GM19438 (cell line): Measurements from ENCODE around the gene WTAP.

ENCODE experiments used
- ATAC-seq: cut with Tn5 transposase; IDR thresholded peaks from one replicate; pipeline ENCODE4 v1.9.1; 2021; ENCODE audit warnings: low read depth; ENCODE audit not compliant: unreplicated experiment

The WTAP gene

GRCh38 chr6:159758031-159759001, 31.0 kb downstream of the WTAP start:
- no peak for ATAC-seq

GRCh38 chr6:159759645-159760044, 32.3 kb downstream of the WTAP start:
- ATAC-seq, result no peak

GRCh38 chr6:159760602-159761057, 33.3 kb downstream of the WTAP start:
- no peak for ATAC-seq

- ATAC-seq, result peak; percentile 8
Observed at GRCh38 chr6:159761129-159761872, 34.0 kb downstream of the WTAP start.

- peak; percentile 98 for ATAC-seq
Observed at GRCh38 chr6:159761873-159762680, 34.8 kb downstream of the WTAP start, which contains the start of gene ACAT2. Gene ACAT2 (plus strand): TSS chr6:159762045. CDS start chr6:159762088, 43 bp downstream.

GRCh38 chr6:159762681-159763293, 35.5 kb downstream of the WTAP start:
- peak; percentile 2 for ATAC-seq

GRCh38 chr6:159766906-159767305, 39.6 kb downstream of the WTAP start:
- ATAC-seq, result no peak

- no peak for ATAC-seq
Observed at GRCh38 chr6:159769470-159769869, 42.2 kb downstream of the WTAP start.

GRCh38 chr6:159772196-159772595, 44.9 kb downstream of the WTAP start:
- ATAC-seq, result no peak

- no peak for ATAC-seq
Observed at GRCh38 chr6:159777240-159777904, 50.1 kb downstream of the WTAP start.

- ATAC-seq, result no peak
Observed at GRCh38 chr6:159778131-159778530, 50.8 kb downstream of the WTAP start.

- no peak for ATAC-seq
Observed at GRCh38 chr6:159778542-159779103, 51.3 kb downstream of the WTAP start.

- no peak for ATAC-seq
Observed at GRCh38 chr6:159788276-159788675, 61.0 kb downstream of the WTAP start.

- no peak for ATAC-seq
Observed at GRCh38 chr6:159788753-159789376, 61.6 kb downstream of the WTAP start.

- peak; percentile 73 for ATAC-seq
Observed at GRCh38 chr6:159789377-159790148, 62.3 kb downstream of the WTAP start, which contains the start of gene TCP1. Gene TCP1 (minus strand): TSS chr6:159789602. CDS start chr6:159789468, 134 bp downstream.

- ATAC-seq, result peak; percentile 82
Observed at GRCh38 chr6:159790149-159790955, 63.0 kb downstream of the WTAP start, which contains the start of gene MRPL18. Gene MRPL18 (plus strand): TSS chr6:159790467. CDS start chr6:159790588, 121 bp downstream.
